ENCODE data around the gene MAOB. TPM values are rescaled to one million over a fixed set of nuclear protein-coding genes. Genes with fewer than 3 reads are reported as not detected.
A peak's percentile ranks its signal among the peaks of the same experiment; 100 is the strongest.

MAOB gene
- total RNA-seq, 2 donors from 2014 or later = 5.7 to 22.4 TPM

- Histone ChIP-seq H3K4me1 (no peaks in the 10 kb centered on the region), H3K27ac (no peak overlapping the region), H3K9me3 (no peaks in the 10 kb centered on the region), H3K27me3 (no peaks in the 10 kb centered on the region), H3K4me3 (no peak overlapping the region), H3K36me3 (replicated peaks in 1 of 2; ENCODE audit: insufficient read depth in 1 of 2, low read depth in 2 of 2) (no peaks in the 10 kb centered on the region)
- 57 to 67% methylated on average over 2 of the region's 2 CpGs for WGBS, 2 donors
- TF ChIP-seq, protein P1, sequence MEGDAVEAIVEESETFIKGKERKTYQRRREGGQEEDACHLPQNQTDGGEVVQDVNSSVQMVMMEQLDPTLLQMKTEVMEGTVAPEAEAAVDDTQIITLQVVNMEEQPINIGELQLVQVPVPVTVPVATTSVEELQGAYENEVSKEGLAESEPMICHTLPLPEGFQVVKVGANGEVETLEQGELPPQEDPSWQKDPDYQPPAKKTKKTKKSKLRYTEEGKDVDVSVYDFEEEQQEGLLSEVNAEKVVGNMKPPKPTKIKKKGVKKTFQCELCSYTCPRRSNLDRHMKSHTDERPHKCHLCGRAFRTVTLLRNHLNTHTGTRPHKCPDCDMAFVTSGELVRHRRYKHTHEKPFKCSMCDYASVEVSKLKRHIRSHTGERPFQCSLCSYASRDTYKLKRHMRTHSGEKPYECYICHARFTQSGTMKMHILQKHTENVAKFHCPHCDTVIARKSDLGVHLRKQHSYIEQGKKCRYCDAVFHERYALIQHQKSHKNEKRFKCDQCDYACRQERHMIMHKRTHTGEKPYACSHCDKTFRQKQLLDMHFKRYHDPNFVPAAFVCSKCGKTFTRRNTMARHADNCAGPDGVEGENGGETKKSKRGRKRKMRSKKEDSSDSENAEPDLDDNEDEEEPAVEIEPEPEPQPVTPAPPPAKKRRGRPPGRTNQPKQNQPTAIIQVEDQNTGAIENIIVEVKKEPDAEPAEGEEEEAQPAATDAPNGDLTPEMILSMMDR (IDR thresholded peaks at IDR 0.05) = no peak
- TF ChIP-seq POLR2A (IDR thresholded peaks at IDR 0.05) = no peak
- intact Hi-C loops (cut with DNase I) = no loop called here
- DNase-seq (no peak), ATAC-seq (no peak)
These were observed 36.5 kb downstream of the MAOB start for GRCh38 chrX:43845776-43846175.

DNA sequence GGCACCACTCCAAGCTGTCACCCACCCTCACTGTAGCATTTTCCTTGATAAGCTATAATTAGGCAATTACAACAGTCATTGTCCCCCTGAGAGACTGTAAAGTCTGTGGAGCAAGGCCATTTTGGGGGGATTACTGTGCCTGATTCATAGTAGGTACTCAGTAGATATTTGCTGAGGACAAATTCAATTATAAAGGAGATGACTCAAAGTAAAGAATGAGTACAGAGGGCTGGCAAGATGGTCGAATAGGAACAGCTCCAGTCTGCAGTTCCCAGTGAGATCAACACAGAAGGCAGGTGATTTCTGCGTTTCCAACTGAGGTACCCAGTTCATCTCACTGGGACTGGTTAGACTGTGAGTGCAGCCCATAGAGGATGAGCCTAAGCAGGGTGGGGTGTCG lies 42.0 kb downstream of the MAOB start:
- WGBS, 2 donors = 69 to 75% methylated on average over 2 to 3 of the region's 3 CpGs
- Histone ChIP-seq H3K36me3 (replicated peaks in 1 of 2; ENCODE audit: insufficient read depth in 1 of 2, low read depth in 2 of 2) (no peaks in the 10 kb centered on the region), H3K4me3 (no peak overlapping the region), H3K9me3 (no peaks in the 10 kb centered on the region), H3K27me3 (no peaks in the 10 kb centered on the region), H3K27ac (no peak overlapping the region), H3K4me1 (no peaks in the 10 kb centered on the region)
- TF ChIP-seq, protein P1 (IDR thresholded peaks at IDR 0.05) = no peak
- TF ChIP-seq POLR2A (IDR thresholded peaks at IDR 0.05) = no peak
- intact Hi-C loops (cut with DNase I) = no loop called here
- DNase-seq = no peak
- ATAC-seq = no peak

DNA sequence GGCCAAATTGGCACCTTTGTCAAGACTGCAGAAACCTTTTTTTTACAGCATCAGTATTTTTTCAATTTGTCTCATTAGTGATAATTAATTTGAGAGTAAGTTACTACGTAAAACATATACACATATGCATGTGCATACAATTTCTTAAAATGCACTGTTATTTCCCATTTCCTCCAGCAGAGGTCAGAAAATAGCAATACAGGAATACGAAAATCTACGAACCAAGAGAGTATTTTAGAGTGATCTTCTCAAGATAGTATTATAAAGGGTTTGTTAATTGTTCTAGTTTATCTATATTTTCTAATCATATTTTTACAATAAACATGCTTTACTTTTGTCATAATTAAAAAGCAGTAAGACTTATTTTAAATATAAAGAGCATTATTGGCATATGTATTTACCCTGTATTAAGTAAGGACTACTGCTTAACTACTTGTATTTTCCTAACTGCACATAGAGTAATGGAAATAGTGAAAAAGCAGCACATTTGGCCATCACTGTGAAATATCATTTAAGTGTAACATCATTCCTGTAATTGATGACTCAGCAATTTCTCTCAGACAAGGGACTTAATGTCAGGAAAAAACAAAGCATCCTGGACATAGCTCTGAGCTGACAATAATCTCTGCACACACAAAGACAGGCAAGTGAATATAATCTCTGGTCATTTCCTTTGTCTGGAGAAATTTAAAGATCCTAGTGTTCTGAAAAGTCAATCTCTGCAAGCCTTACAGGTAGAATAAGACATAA lies 45.6 kb downstream of the MAOB start:
- no peak overlapping the region for H3K4me3 ChIP-seq
- intact Hi-C loops (cut with DNase I) = no loop called here
- TF ChIP-seq, protein P1 (IDR thresholded peaks at IDR 0.05) = peak; percentile 31 to 75 (median 52)
- no peak for TF ChIP-seq POLR2A (IDR thresholded peaks at IDR 0.05)
- no peak for DNase-seq
- H3K9me3 ChIP-seq = no peaks in the 10 kb centered on the region
- WGBS, 2 donors = 20 to 21% methylated on average over 3 of the region's 3 CpGs
- H3K27me3 ChIP-seq = no peaks in the 10 kb centered on the region
- H3K36me3 ChIP-seq (replicated peaks in 1 of 2; ENCODE audit: insufficient read depth in 1 of 2, low read depth in 2 of 2) = no peaks in the 10 kb centered on the region
- no peak overlapping the region for H3K27ac ChIP-seq
- ATAC-seq = no peak
- H3K4me1 ChIP-seq = no peaks in the 10 kb centered on the region

DNA sequence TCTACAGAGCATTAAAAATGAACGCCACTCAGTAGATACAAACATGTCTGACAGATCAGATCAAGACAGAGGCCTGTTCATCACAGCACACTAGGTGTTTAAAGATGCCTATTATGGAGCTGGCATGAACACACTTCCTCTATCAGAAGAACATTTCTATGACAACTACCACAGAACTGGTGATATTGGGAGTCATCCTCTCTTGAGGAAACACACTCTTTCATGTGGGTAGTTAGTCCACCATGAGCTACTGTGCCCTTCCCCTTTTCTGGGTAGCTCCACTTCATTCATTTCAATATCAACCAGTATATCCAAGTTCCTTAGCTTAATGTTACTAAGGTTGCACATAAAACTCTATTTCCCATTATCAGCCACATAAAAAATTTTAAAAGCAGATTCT lies 46.7 kb downstream of the MAOB start:
- intact Hi-C loops (cut with DNase I) = no loop called here
- Histone ChIP-seq H3K36me3 (replicated peaks in 1 of 2; ENCODE audit: insufficient read depth in 1 of 2, low read depth in 2 of 2) (no peaks in the 10 kb centered on the region), H3K4me3 (no peak overlapping the region), H3K27ac (no peak overlapping the region), H3K27me3 (no peaks in the 10 kb centered on the region), H3K4me1 (no peaks in the 10 kb centered on the region), H3K9me3 (no peaks in the 10 kb centered on the region)
- no peak for DNase-seq
- ATAC-seq = no peak
- WGBS, 2 donors = 36 to 60% methylated on average over 1 of the region's 1 CpG
- no peak for TF ChIP-seq POLR2A (IDR thresholded peaks at IDR 0.05)
- TF ChIP-seq, protein P1 (IDR thresholded peaks at IDR 0.05) = no peak

GRCh38 chrX:43827791-43828190 lies 54.5 kb downstream of the MAOB start:
- no peak for DNase-seq
- TF ChIP-seq, protein P1 (IDR thresholded peaks at IDR 0.05) = no peak
- no peak for TF ChIP-seq POLR2A (IDR thresholded peaks at IDR 0.05)
- Histone ChIP-seq H3K27me3 (no peaks in the 10 kb centered on the region), H3K4me3 (no peak overlapping the region), H3K36me3 (replicated peaks in 1 of 2; ENCODE audit: insufficient read depth in 1 of 2, low read depth in 2 of 2) (no peaks in the 10 kb centered on the region), H3K4me1 (no peaks in the 10 kb centered on the region), H3K27ac (no peak overlapping the region), H3K9me3 (no peaks in the 10 kb centered on the region)
- intact Hi-C loops (cut with DNase I) = no loop called here
- ATAC-seq = no peak
